OCI-LY3 (cell line): ENCODE results near the gene SPPL3.

Experiments used
- H2AFZ ChIP-seq: fragments of 200-600, 300-600 bp; shearing (Covaris generic); 2 replicates; pipeline ENCODE4 v1.6.0; 2014; ENCODE audit warnings: antibody characterized with exemption, low read depth, low read length
- H3K27ac ChIP-seq: fragments of 200-600, 300-600 bp; sonication (generic); 2 replicates; pipeline ENCODE4 v1.5.1; 2014; ENCODE audit warnings: mild to moderate bottlenecking, low read length, moderate library complexity, mixed read lengths
- H3K27me3 ChIP-seq: fragments of 200-600, 300-600 bp; sonication (generic); 2 replicates; pipeline ENCODE4 v1.6.1; 2014; ENCODE audit warnings: low read depth, low read length, mixed read lengths
- H3K36me3 ChIP-seq: fragments of 200-600, 300-600 bp; sonication (generic); replicated peaks from 2 replicates; pipeline ENCODE3; 2014; ENCODE audit warnings: low read depth, low read length, mixed read lengths
- H3K4me1 ChIP-seq: fragments of 300-600, 200-600 bp; sonication (generic); 2 replicates; pipeline ENCODE4 v1.6.1; 2014; ENCODE audit warnings: low read length, mixed read lengths
- H3K4me2 ChIP-seq: fragments of 200-600, 300-600 bp; sonication (generic); 2 replicates; pipeline ENCODE4 v1.6.1; 2014; ENCODE audit warnings: low read length, mixed read lengths
- H3K4me3 ChIP-seq: fragments of 300-600, 200-600 bp; sonication (generic); 2 replicates; pipeline ENCODE4 v1.5.1; 2014; ENCODE audit warnings: antibody characterized with exemption, mild to moderate bottlenecking, low read length, moderate library complexity
- H3K79me2 ChIP-seq: fragments of 300-600, 200-600 bp; shearing (Covaris generic); 2 replicates; pipeline ENCODE4 v1.6.1; 2014; ENCODE audit warnings: mild to moderate bottlenecking, low read length, mixed read lengths
- H3K9ac ChIP-seq: fragments of 300-600, 200-600 bp; shearing (Covaris generic); 2 replicates; pipeline ENCODE4 v1.6.0; 2014; ENCODE audit warnings: mild to moderate bottlenecking, low read length, moderate library complexity
- H3K9me3 ChIP-seq: fragments of 200-600, 300-600 bp; shearing (Covaris generic); 2 replicates; pipeline ENCODE4 v1.6.1; 2014; ENCODE audit warnings: low read length, mixed read lengths; ENCODE audit not compliant: insufficient read depth
- H4K20me1 ChIP-seq: fragments of 200-600, 300-600 bp; sonication (generic); 2 replicates; pipeline ENCODE4 v1.6.1; 2016; ENCODE audit warnings: low read length, mixed read lengths; ENCODE audit not compliant: insufficient read depth
- EZH2phosphoT487 ChIP-seq: fragments of 200-600 bp; shearing (Covaris generic); IDR thresholded peaks from 2 replicates; pipeline ENCODE4 v1.6.1; 2018; ENCODE audit warnings: antibody characterized with exemption, mixed run types, low read depth
- TF ChIP-seq, protein P1 (sequence below): fragments of 200-600, 300-600 bp; sonication (generic); IDR thresholded peaks from 2 replicates; pipeline ENCODE4 v1.5.1; 2014; ENCODE audit warnings: antibody characterized with exemption, low read length, low read depth

Gene SPPL3

DNA sequence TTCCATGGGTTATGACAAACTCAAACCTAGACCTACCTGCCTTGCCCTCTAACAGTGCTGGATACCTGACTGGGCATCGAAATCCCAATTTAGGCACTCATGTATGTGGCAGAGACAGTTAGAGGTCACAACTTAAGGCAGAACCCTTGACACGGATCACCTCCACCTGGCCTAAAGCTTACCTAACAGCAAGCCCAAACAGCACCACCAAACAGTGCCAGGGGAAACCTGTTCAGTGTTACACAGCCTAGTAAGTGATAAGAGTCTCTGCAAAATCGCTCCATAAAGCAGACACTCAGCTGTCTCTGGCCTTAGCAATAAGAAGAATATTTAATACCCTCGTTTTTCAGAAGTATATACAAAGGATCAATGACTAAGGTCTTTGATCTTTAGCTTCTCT lies 77.8 kb downstream of the SPPL3 start:
- H3K79me2 ChIP-seq = peaks cover 79% of the 10 kb centered on the region

GRCh38 chr12:120825337-120825736 lies 78.8 kb downstream of the SPPL3 start:
- Histone ChIP-seq H3K4me2 (no peak overlapping the region), H3K36me3 (no peaks in the 10 kb centered on the region), H3K4me3 (no peak overlapping the region), H3K9ac (no peak overlapping the region), H3K27me3 (no peaks in the 10 kb centered on the region), H3K9me3 (no peaks in the 10 kb centered on the region), H3K27ac (no peak overlapping the region), H2AFZ (no peak overlapping the region), H4K20me1 (no peaks in the 10 kb centered on the region), H3K4me1 (peaks cover 24% of the 10 kb centered on the region), H3K79me2 (peaks cover 80% of the 10 kb centered on the region)
- TF ChIP-seq EZH2phosphoT487 = no peak
- TF ChIP-seq, protein P1, sequence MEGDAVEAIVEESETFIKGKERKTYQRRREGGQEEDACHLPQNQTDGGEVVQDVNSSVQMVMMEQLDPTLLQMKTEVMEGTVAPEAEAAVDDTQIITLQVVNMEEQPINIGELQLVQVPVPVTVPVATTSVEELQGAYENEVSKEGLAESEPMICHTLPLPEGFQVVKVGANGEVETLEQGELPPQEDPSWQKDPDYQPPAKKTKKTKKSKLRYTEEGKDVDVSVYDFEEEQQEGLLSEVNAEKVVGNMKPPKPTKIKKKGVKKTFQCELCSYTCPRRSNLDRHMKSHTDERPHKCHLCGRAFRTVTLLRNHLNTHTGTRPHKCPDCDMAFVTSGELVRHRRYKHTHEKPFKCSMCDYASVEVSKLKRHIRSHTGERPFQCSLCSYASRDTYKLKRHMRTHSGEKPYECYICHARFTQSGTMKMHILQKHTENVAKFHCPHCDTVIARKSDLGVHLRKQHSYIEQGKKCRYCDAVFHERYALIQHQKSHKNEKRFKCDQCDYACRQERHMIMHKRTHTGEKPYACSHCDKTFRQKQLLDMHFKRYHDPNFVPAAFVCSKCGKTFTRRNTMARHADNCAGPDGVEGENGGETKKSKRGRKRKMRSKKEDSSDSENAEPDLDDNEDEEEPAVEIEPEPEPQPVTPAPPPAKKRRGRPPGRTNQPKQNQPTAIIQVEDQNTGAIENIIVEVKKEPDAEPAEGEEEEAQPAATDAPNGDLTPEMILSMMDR = no peak

More for the DNA sequence above, 77.8 kb downstream of the SPPL3 start:
- H3K27me3 ChIP-seq = no peaks in the 10 kb centered on the region
- no peak overlapping the region for H3K4me2 ChIP-seq
- no peak overlapping the region for H3K4me3 ChIP-seq
- no peaks in the 10 kb centered on the region for H3K9me3 ChIP-seq
- no peak overlapping the region for H2AFZ ChIP-seq
- no peak overlapping the region for H3K27ac ChIP-seq
- peaks cover 28% of the 10 kb centered on the region for H3K4me1 ChIP-seq
- TF ChIP-seq, protein P1 = no peak
- no peak for TF ChIP-seq EZH2phosphoT487
- H3K9ac ChIP-seq = no peak overlapping the region
- H4K20me1 ChIP-seq = no peaks in the 10 kb centered on the region
- no peaks in the 10 kb centered on the region for H3K36me3 ChIP-seq

DNA sequence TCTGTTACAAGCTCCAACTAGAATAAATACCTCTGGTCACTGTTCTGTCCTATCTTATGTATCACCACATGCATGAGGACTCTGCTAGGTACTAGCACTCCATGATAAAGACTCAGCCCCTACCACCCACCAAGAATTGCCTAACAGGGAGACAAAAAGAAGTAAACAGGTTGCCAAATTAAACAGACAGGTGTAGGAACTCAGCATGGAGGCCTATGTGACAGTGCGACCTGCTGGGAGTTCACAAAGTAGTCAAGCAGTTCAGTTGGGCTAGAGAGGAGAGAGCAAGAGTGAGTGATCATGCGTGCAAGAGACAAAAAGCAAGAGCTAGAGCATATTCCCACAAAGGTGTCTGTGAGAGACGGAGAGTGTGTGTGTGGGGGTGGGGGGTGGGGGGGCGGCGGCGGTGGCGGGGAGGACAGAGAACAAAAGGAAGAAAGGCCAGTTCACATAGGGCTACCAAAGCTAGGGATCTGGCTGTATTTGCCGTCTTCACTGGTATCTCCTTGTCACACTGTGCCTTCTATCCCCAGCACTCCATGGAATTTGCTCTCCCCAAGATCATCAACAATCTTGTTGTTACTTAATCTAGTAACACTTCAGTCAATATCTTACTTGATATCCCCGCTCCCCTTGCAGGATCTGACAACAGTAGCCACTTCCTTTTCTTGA lies 81.2 kb downstream of the SPPL3 start:
- H3K79me2 ChIP-seq = peaks cover 81% of the 10 kb centered on the region
- H3K4me3 ChIP-seq = no peak overlapping the region
- H3K9ac ChIP-seq = peak overlapping the region; percentile 2; the same call in 1 of the 2 replicates

GRCh38 chr12:120821878-120822277 lies 82.3 kb downstream of the SPPL3 start:
- Histone ChIP-seq H3K9me3 (no peaks in the 10 kb centered on the region), H3K4me2 (peak overlapping the region; percentile 64), H3K27me3 (no peaks in the 10 kb centered on the region), H3K36me3 (no peaks in the 10 kb centered on the region), H3K27ac (peak overlapping the region; percentile 20; the same call in 1 of the 2 replicates), H3K79me2 (peaks cover 80% of the 10 kb centered on the region), H3K4me1 (peaks cover 21% of the 10 kb centered on the region), H4K20me1 (no peaks in the 10 kb centered on the region), H3K9ac (peak overlapping the region; percentile 2; the same call in 1 of the 2 replicates), H3K4me3 (peak overlapping the region; percentile 42), H2AFZ (no peak overlapping the region)
- TF ChIP-seq, protein P1 = no peak
- TF ChIP-seq EZH2phosphoT487 = no peak

More for the DNA sequence above, 81.2 kb downstream of the SPPL3 start:
- Histone ChIP-seq H3K27ac (0 out of 2 replicates have a peak overlapping the region, but pooled peaks have one; percentile 20), H4K20me1 (no peaks in the 10 kb centered on the region), H3K4me1 (peaks cover 21% of the 10 kb centered on the region), H3K27me3 (no peaks in the 10 kb centered on the region), H3K9me3 (no peaks in the 10 kb centered on the region), H3K36me3 (no peaks in the 10 kb centered on the region), H2AFZ (no peak overlapping the region), H3K4me2 (peak overlapping the region; percentile 64)
- TF ChIP-seq, protein P1 = no peak
- TF ChIP-seq EZH2phosphoT487 = no peak
